Measurements from ENCODE around the gene PAX6.

Gene PAX6

GRCh38 chr11:31807799-31808667, 3.1 kb downstream of the PAX6 start:
- no peak for DNase-seq

- no peak for DNase-seq
Observed at GRCh38 chr11:31806928-31807798, 4.0 kb downstream of the PAX6 start.

GRCh38 chr11:31806186-31806927, 4.8 kb downstream of the PAX6 start:
- DNase-seq: no peak

GRCh38 chr11:31805629-31806185, 5.4 kb downstream of the PAX6 start:
- DNase-seq: no peak

GRCh38 chr11:31805037-31805628, 6.0 kb downstream of the PAX6 start:
- DNase-seq: no peak

- no peak for DNase-seq
Observed at GRCh38 chr11:31804312-31805036, 6.6 kb downstream of the PAX6 start.

GRCh38 chr11:31803813-31804311, 7.3 kb downstream of the PAX6 start:
- DNase-seq: no peak

- no peak for DNase-seq
Observed at GRCh38 chr11:31802990-31803812, 7.9 kb downstream of the PAX6 start.

- DNase-seq: no peak
Observed at GRCh38 chr11:31802609-31802989, 8.5 kb downstream of the PAX6 start.

- DNase-seq: no peak
Observed at GRCh38 chr11:31802000-31802551, 9.0 kb downstream of the PAX6 start.

GRCh38 chr11:31801298-31801702, 9.8 kb downstream of the PAX6 start:
- no peak for DNase-seq

- DNase-seq: no peak
Observed at GRCh38 chr11:31800398-31801265, 10.5 kb downstream of the PAX6 start.

GRCh38 chr11:31799435-31800397, 11.4 kb downstream of the PAX6 start:
- DNase-seq: no peak

GRCh38 chr11:31798554-31799434, 12.3 kb downstream of the PAX6 start:
- DNase-seq: no peak

GRCh38 chr11:31798057-31798553, 13.0 kb downstream of the PAX6 start:
- DNase-seq: no peak

GRCh38 chr11:31797190-31798056, 13.7 kb downstream of the PAX6 start:
- DNase-seq: no peak
